ENCODE measurements around the gene NOTO.

Gene NOTO

GRCh38 chr2:73244580-73244979 lies 42.2 kb downstream of the NOTO start:
- no peak for DNase-seq (ENCODE audit: low read depth)
- no peak overlapping the region for H3K4me3 ChIP-seq (ENCODE audit: low read depth, low read length)
- no peak for TF ChIP-seq CTCF (IDR thresholded peaks at IDR 0.05; ENCODE audit: control insufficient read depth, extremely low read depth, insufficient read depth)

- TF ChIP-seq CTCF (IDR thresholded peaks at IDR 0.05; ENCODE audit: control insufficient read depth, extremely low read depth, insufficient read depth) = no peak
- DNase-seq (ENCODE audit: low read depth) = no peak
- H3K4me3 ChIP-seq (ENCODE audit: low read depth, low read length) = no peak overlapping the region
These were observed 44.5 kb downstream of the NOTO start for GRCh38 chr2:73246850-73247249.

- DNase-seq (ENCODE audit: low read depth) = no peak
- TF ChIP-seq CTCF (IDR thresholded peaks at IDR 0.05; ENCODE audit: control insufficient read depth, extremely low read depth, insufficient read depth) = no peak
- no peak overlapping the region for H3K4me3 ChIP-seq (ENCODE audit: low read depth, low read length)
These were observed 47.3 kb downstream of the NOTO start for GRCh38 chr2:73249636-73250035.

- no peak overlapping the region for H3K4me3 ChIP-seq (ENCODE audit: low read depth, low read length)
- DNase-seq (ENCODE audit: low read depth) = no peak
- no peak for TF ChIP-seq CTCF (IDR thresholded peaks at IDR 0.05; ENCODE audit: control insufficient read depth, extremely low read depth, insufficient read depth)
These were observed 48.8 kb downstream of the NOTO start for GRCh38 chr2:73250872-73251846.

GRCh38 chr2:73252238-73253027 lies 50.1 kb downstream of the NOTO start:
- DNase-seq (ENCODE audit: low read depth) = no peak
- TF ChIP-seq CTCF (IDR thresholded peaks at IDR 0.05; ENCODE audit: control insufficient read depth, extremely low read depth, insufficient read depth) = no peak
- no peak overlapping the region for H3K4me3 ChIP-seq (ENCODE audit: low read depth, low read length)

GRCh38 chr2:73253400-73253799 lies 51.0 kb downstream of the NOTO start:
- no peak overlapping the region for H3K4me3 ChIP-seq (ENCODE audit: low read depth, low read length)
- TF ChIP-seq CTCF (IDR thresholded peaks at IDR 0.05; ENCODE audit: control insufficient read depth, extremely low read depth, insufficient read depth) = no peak
- no peak for DNase-seq (ENCODE audit: low read depth)

Data from LNCaP clone FGC (cell line).